H9 (cell line): ENCODE results near the gene BAHD1. TPM values are rescaled to one million over a fixed set of nuclear protein-coding genes. Genes with fewer than 3 reads are reported as not detected.

ENCODE experiments used
- DNase-seq: peaks from one replicate; pipeline ENCODE4 v3.0.0-alpha.2; 2017
- H2AFZ ChIP-seq: one replicate; pipeline ENCODE4 v1.6.1; 2013; ENCODE audit warnings: mild to moderate bottlenecking, low read length, control low read depth, moderate library complexity
- H2AK5ac ChIP-seq: 2 replicates; pipeline ENCODE4 v1.6.1; 2013; ENCODE audit warnings: low read length, control low read depth, mixed read lengths; ENCODE audit not compliant: insufficient read length
- H2BK120ac ChIP-seq: one replicate; pipeline ENCODE4 v1.6.1; 2013; ENCODE audit warnings: low read depth, mild to moderate bottlenecking, low read length, control low read depth, inconsistent platforms; ENCODE audit not compliant: poor library complexity, severe bottlenecking
- H2BK12ac ChIP-seq: 2 replicates; pipeline ENCODE4 v1.6.1; 2013; ENCODE audit warnings: low read length, control low read depth, mixed read lengths, low read depth; ENCODE audit not compliant: insufficient read length
- H2BK15ac ChIP-seq: 2 replicates; pipeline ENCODE4 v1.6.1; 2013; ENCODE audit warnings: low read depth, low read length, control low read depth
- H2BK20ac ChIP-seq: one replicate; pipeline ENCODE4 v1.6.1; 2013; ENCODE audit warnings: low read depth, mild to moderate bottlenecking, low read length, control low read depth, inconsistent platforms; ENCODE audit not compliant: poor library complexity, severe bottlenecking
- H2BK5ac ChIP-seq: 2 replicates; pipeline ENCODE4 v1.6.1; 2013; ENCODE audit warnings: low read length, control low read depth, mixed read lengths; ENCODE audit not compliant: insufficient read length
- H3K14ac ChIP-seq: 2 replicates; pipeline ENCODE4 v1.6.1; 2013; ENCODE audit warnings: low read length, control low read depth; ENCODE audit not compliant: insufficient read depth
- H3K18ac ChIP-seq: 2 replicates; pipeline ENCODE4 v1.6.1; 2013; ENCODE audit warnings: low read depth, mild to moderate bottlenecking, mixed read lengths, low read length, control low read depth; ENCODE audit not compliant: insufficient read length
- H3K23ac ChIP-seq: 2 replicates; pipeline ENCODE4 v1.6.1; 2013; ENCODE audit warnings: low read length, control low read depth, mixed read lengths, low read depth; ENCODE audit not compliant: insufficient read length
- H3K23me2 ChIP-seq: 2 replicates; pipeline ENCODE4 v1.6.1; 2013; ENCODE audit warnings: low read depth, mild to moderate bottlenecking, mixed read lengths, low read length, control low read depth; ENCODE audit not compliant: insufficient read length, poor library complexity, severe bottlenecking
- H3K27ac ChIP-seq: 2 replicates; pipeline ENCODE4 v1.5.1; 2013; ENCODE audit warnings: low read length, control low read depth, mixed read lengths, low read depth; ENCODE audit not compliant: insufficient read length
- H3K27me3 ChIP-seq: 2 replicates; pipeline ENCODE4 v1.6.1; 2013; ENCODE audit warnings: low read length, control low read depth, inconsistent platforms; ENCODE audit not compliant: insufficient read depth
- H3K4ac ChIP-seq: 2 replicates; pipeline ENCODE4 v1.6.1; 2013; ENCODE audit warnings: low read depth, mild to moderate bottlenecking, control low read depth, inconsistent platforms, low read length, moderate library complexity
- H3K4me1 ChIP-seq: 2 replicates; pipeline ENCODE4 v1.6.1; 2013; ENCODE audit warnings: low read length, control low read depth, inconsistent platforms; ENCODE audit not compliant: insufficient read depth
- H3K4me2 ChIP-seq: 2 replicates; pipeline ENCODE4 v1.6.1; 2013; ENCODE audit warnings: low read length, control low read depth, mixed read lengths; ENCODE audit not compliant: insufficient read length, insufficient read depth
- H3K56ac ChIP-seq: 2 replicates; pipeline ENCODE4 v1.6.1; 2013; ENCODE audit warnings: low read depth, mild to moderate bottlenecking, mixed read lengths, low read length, control low read depth; ENCODE audit not compliant: insufficient read length
- H3K79me1 ChIP-seq: 2 replicates; pipeline ENCODE4 v1.6.1; 2013; ENCODE audit warnings: low read depth, mild to moderate bottlenecking, moderate library complexity, low read length, control low read depth, inconsistent platforms; ENCODE audit not compliant: insufficient read depth, poor library complexity, severe bottlenecking
- H3K79me2 ChIP-seq: 2 replicates; pipeline ENCODE4 v1.6.1; 2013; ENCODE audit warnings: low read length, control low read depth, inconsistent platforms; ENCODE audit not compliant: insufficient read depth
- H3K9ac ChIP-seq: 2 replicates; pipeline ENCODE4 v1.6.1; 2013; ENCODE audit warnings: low read length, control low read depth, mixed read lengths; ENCODE audit not compliant: insufficient read length; ENCODE audit errors: extremely low read depth
- H3K9me3 ChIP-seq: one replicate; pipeline ENCODE4 v1.6.1; 2013; ENCODE audit warnings: low read depth, low read length, inconsistent platforms; ENCODE audit not compliant: control insufficient read depth
- H3T11ph ChIP-seq: one replicate; pipeline ENCODE4 v1.6.1; 2013; ENCODE audit warnings: mild to moderate bottlenecking, low read length, control low read depth, inconsistent platforms
- H4K20me1 ChIP-seq: one replicate; pipeline ENCODE4 v1.6.1; 2013; ENCODE audit not compliant: control insufficient read depth, insufficient read length, insufficient read depth
- H4K5ac ChIP-seq: 2 replicates; pipeline ENCODE4 v1.6.1; 2013; ENCODE audit warnings: low read depth, mild to moderate bottlenecking, mixed read lengths, low read length, control low read depth; ENCODE audit not compliant: insufficient read length
- H4K8ac ChIP-seq: replicated peaks from 2 replicates; pipeline ENCODE4 v1.6.1; 2013; ENCODE audit warnings: low read length, control low read depth, mixed read lengths, low read depth; ENCODE audit not compliant: insufficient read length
- H4K91ac ChIP-seq: 2 replicates; pipeline ENCODE4 v1.6.1; 2013; ENCODE audit warnings: low read depth, mild to moderate bottlenecking, moderate library complexity, mixed read lengths, low read length, control low read depth; ENCODE audit not compliant: insufficient read length
- H3K27ac Mint-ChIP-seq, 3 experiments: 2 replicates in 2 of 3; 3 replicates in 1 of 3; pipeline ENCODE4 v1.8.0; 2020 to 2021; ENCODE audit warnings: mixed read lengths in 3 of 3, mild to moderate bottlenecking in 1 of 3, moderate library complexity in 1 of 3
- H3K27me3 Mint-ChIP-seq: 2 replicates; pipeline ENCODE4 v1.8.0; 2021; ENCODE audit warnings: low read depth, mild to moderate bottlenecking, moderate library complexity, mixed read lengths
- H3K36me3 Mint-ChIP-seq, 3 experiments: 2 replicates in 2 of 3; 3 replicates in 1 of 3; pipeline ENCODE4 v1.8.0; 2020 to 2021; ENCODE audit warnings: low read depth in 3 of 3, mixed read lengths in 3 of 3; ENCODE audit not compliant: insufficient read depth in 1 of 3
- H3K4me1 Mint-ChIP-seq, 2 experiments: 2 replicates each; pipeline ENCODE4 v1.8.0; 2020; ENCODE audit warnings: mixed read lengths in 2 of 2
- H3K4me3 Mint-ChIP-seq, 2 experiments: 2 replicates in 1 of 2; 3 replicates in 1 of 2; pipeline ENCODE4 v1.8.0; 2020 to 2021; ENCODE audit warnings: mild to moderate bottlenecking in 2 of 2, mixed read lengths in 2 of 2, moderate library complexity in 1 of 2
- H3K9me3 Mint-ChIP-seq, 2 experiments: 2 replicates in 1 of 2; 3 replicates in 1 of 2; pipeline ENCODE4 v1.8.0; 2020; ENCODE audit warnings: mild to moderate bottlenecking in 2 of 2, mixed read lengths in 2 of 2, moderate library complexity in 1 of 2
- WGBS: extraction: QIAGEN DNeasy Blood & Tissue Kit; methylation state at CpG from one replicate; pipeline ENCODE4 v1.1.7; 2013; ENCODE audit warnings: missing lambda C conversion rate, low lambda C conversion rate, mixed read lengths; ENCODE audit not compliant: insufficient read length; ENCODE audit errors: extremely low coverage; 5-methylcytosine and 5-hydroxymethylcytosine counted together
- total RNA-seq: library from RNA; stranded (reverse); gene quantifications from 2 replicates; pipeline ENCODE4 v1.2.1, GENCODE V29; 2021
- TF ChIP-seq, protein P1 (sequence below): fragments of 200-600 bp; sonication (generic); conservative IDR thresholded peaks from 3 replicates; pipeline ENCODE4 v1.8.0; 2021; ENCODE audit warnings: antibody characterized with exemption, mild to moderate bottlenecking

The BAHD1 gene
- total RNA-seq, 1 experiment from 2014 or later = 54.1 TPM

DNA sequence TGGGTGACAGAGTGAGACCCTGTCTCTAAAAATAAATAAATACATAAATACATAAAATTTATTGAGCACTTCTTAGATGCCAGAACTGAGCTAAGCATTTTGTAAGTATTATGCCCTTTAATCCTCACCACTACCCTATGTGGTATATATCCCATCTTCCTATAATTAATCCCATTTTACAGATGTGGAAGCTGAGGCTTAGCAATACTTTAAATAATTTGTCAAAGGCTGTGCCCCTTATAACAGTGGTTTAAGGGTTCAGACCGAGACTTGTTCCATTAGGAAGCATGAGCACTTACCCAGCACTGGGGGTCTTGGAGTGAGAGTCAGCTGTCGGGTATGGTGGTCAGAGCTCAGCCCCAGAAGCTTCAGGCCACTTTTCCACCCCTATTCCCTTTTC, 22.5 kb downstream of the BAHD1 start:
- no peaks in the 10 kb centered on the region for H3K27me3 ChIP-seq
- no CpG with 5 or more reads among the region's 2 CpGs for WGBS
- no peak overlapping the region for H2AFZ ChIP-seq
- H3K9ac ChIP-seq = no peak overlapping the region
- H2BK5ac ChIP-seq = no peak overlapping the region
- H3K4ac ChIP-seq = no peak overlapping the region
- H3T11ph ChIP-seq = no peak overlapping the region
- H3K56ac ChIP-seq = no peak overlapping the region
- Mint-ChIP-seq H3K4me1 (no peaks in the 10 kb centered on the region), H3K27me3 (no peaks in the 10 kb centered on the region), H3K4me3 (no peak overlapping the region), H3K36me3 (peaks cover 27 to 76% (median 60%) of the 10 kb centered on the region in 3 experiments; a peak in 6 of 7 replicates), H3K9me3 (no peaks in the 10 kb centered on the region), H3K27ac (no peak overlapping the region)
- no peak overlapping the region for H2AK5ac ChIP-seq
- no peak overlapping the region for H3K18ac ChIP-seq
- no peak overlapping the region for H4K5ac ChIP-seq
- DNase-seq = no peak
- H2BK15ac ChIP-seq = no peak overlapping the region
- no peak overlapping the region for H2BK20ac ChIP-seq
- no peaks in the 10 kb centered on the region for H3K9me3 ChIP-seq
- no peak overlapping the region for H2BK12ac ChIP-seq
- H3K23ac ChIP-seq = no peak overlapping the region
- TF ChIP-seq, protein P1, sequence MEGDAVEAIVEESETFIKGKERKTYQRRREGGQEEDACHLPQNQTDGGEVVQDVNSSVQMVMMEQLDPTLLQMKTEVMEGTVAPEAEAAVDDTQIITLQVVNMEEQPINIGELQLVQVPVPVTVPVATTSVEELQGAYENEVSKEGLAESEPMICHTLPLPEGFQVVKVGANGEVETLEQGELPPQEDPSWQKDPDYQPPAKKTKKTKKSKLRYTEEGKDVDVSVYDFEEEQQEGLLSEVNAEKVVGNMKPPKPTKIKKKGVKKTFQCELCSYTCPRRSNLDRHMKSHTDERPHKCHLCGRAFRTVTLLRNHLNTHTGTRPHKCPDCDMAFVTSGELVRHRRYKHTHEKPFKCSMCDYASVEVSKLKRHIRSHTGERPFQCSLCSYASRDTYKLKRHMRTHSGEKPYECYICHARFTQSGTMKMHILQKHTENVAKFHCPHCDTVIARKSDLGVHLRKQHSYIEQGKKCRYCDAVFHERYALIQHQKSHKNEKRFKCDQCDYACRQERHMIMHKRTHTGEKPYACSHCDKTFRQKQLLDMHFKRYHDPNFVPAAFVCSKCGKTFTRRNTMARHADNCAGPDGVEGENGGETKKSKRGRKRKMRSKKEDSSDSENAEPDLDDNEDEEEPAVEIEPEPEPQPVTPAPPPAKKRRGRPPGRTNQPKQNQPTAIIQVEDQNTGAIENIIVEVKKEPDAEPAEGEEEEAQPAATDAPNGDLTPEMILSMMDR = no peak
- H3K27ac ChIP-seq = no peak overlapping the region
- no peaks in the 10 kb centered on the region for H4K20me1 ChIP-seq
- H3K79me2 ChIP-seq = no peaks in the 10 kb centered on the region; the same call in 1 of the 2 replicates
- H3K14ac ChIP-seq = no peak overlapping the region
- H4K8ac ChIP-seq = no peak overlapping the region
- H3K23me2 ChIP-seq = no peaks in the 10 kb centered on the region
- no peak overlapping the region for H3K4me2 ChIP-seq
- H3K79me1 ChIP-seq = peaks cover 4% of the 10 kb centered on the region
- no peak overlapping the region for H4K91ac ChIP-seq
- no peaks in the 10 kb centered on the region for H3K4me1 ChIP-seq
- no peak overlapping the region for H2BK120ac ChIP-seq
